HepG2 (cell line): Measurements from ENCODE around the gene GABRA4.

Source experiments
- ATF7 ChIP-seq, 2 experiments: fragments of 450-650 bp in 1 of 2; sonication (generic) in 1 of 2; formaldehyde crosslinking in 1 of 2; IDR thresholded peaks; 2 replicates each; pipeline versions ENCODE4 v1.4.0 to v1.6.1; 2016 to 2020; ENCODE audit warnings: antibody characterized with exemption in 1 of 2, mild to moderate bottlenecking in 1 of 2, missing genetic modification reagents in 1 of 2
- DRAP1 ChIP-seq: IDR thresholded peaks from 2 replicates; pipeline ENCODE4 v1.6.1; 2016; ENCODE audit warnings: missing genetic modification reagents, missing compliant biosample characterization
- TBP ChIP-seq: sonication (generic); formaldehyde crosslinking; IDR thresholded peaks from 2 replicates; pipeline ENCODE4 v1.5.0; 2020; ENCODE audit warnings: missing genetic modification reagents

- TF ChIP-seq DRAP1 (no peak), TBP (CRISPR knock-in tag) (no peak), ATF7 (IDR thresholded peaks at IDR 0.05) (no peak), ATF7 (CRISPR knock-in tag; IDR thresholded peaks at IDR 0.05) (no peak)
These were observed 12.5 kb downstream of the GABRA4 start for GRCh38 chr4:46980851-46981250.
